ENCODE measurements around the gene FRYL. TPM values are rescaled to one million over a fixed set of nuclear protein-coding genes. Genes with fewer than 3 reads are reported as not detected.

Gene FRYL
- total and polyA plus RNA-seq, 2 of the 13 experiments (the other 11 are each of a cell fraction or from before 2014, with no cell fraction given), result 9.7 to 19.6 TPM

GRCh38 chr4:48779998-48780864 is at the start of gene FRYL (continued):
- TF ChIP-seq PRDM10 (CRISPR knock-in tag; IDR thresholded peaks at IDR 0.05; ENCODE audit: low read depth), result no peak
- no peak for TF ChIP-seq JARID2 (CRISPR knock-in tag; IDR thresholded peaks at IDR 0.05; ENCODE audit: insufficient replicate concordance)
- no peak for TF ChIP-seq MAFK (conservative IDR thresholded peaks at IDR 0.05 in 1 of 2, IDR thresholded peaks at IDR 0.05 in 1 of 2; ENCODE audit: low read length in 2 of 2)
- 0 out of 2 replicates have a peak, but pooled peaks have one; percentile 25 for TF ChIP-seq ZNF232 (CRISPR knock-in tag; IDR thresholded peaks at IDR 0.05; ENCODE audit: borderline replicate concordance)
- TF ChIP-seq KDM2A (CRISPR knock-in tag; IDR thresholded peaks at IDR 0.05; ENCODE audit: borderline replicate concordance, low read depth), result peak; percentile 66; the same call in 1 of the 2 replicates
- peak; percentile 87 for TF ChIP-seq SP4 (CRISPR knock-in tag; IDR thresholded peaks at IDR 0.05)
- no peak for TF ChIP-seq TSC22D2 (CRISPR knock-in tag; IDR thresholded peaks at IDR 0.05; ENCODE audit: borderline replicate concordance)
- TF ChIP-seq NFE2L2 (IDR thresholded peaks at IDR 0.05; ENCODE audit: low read length), result no peak
- TF ChIP-seq ZNF280D (CRISPR knock-in tag; IDR thresholded peaks at IDR 0.05), result no peak
- no peak for TF ChIP-seq SUZ12 (IDR thresholded peaks at IDR 0.05; ENCODE audit: low read depth, low read length)
- no peak for TF ChIP-seq ZNF30 (CRISPR knock-in tag; IDR thresholded peaks at IDR 0.05)
- TF ChIP-seq ZFY (CRISPR knock-in tag; IDR thresholded peaks at IDR 0.05), result peak; percentile 3; the same call in 1 of the 2 replicates
- TF ChIP-seq FOXA3 (CRISPR knock-in tag; IDR thresholded peaks at IDR 0.05), result 0 out of 2 replicates have a peak, but pooled peaks have one; percentile 13
- no peak for TF ChIP-seq ONECUT2 (CRISPR knock-in tag; IDR thresholded peaks at IDR 0.05)
- no peak for TF ChIP-seq ZNF101 (CRISPR knock-in tag; IDR thresholded peaks at IDR 0.05; ENCODE audit: borderline replicate concordance, low read depth)
- TF ChIP-seq SIX1 (CRISPR knock-in tag; IDR thresholded peaks at IDR 0.05; ENCODE audit: borderline replicate concordance), result no peak; the same call in 1 of the 2 replicates
- TF ChIP-seq RFXAP (CRISPR knock-in tag; IDR thresholded peaks at IDR 0.05; ENCODE audit: borderline replicate concordance), result peak; percentile 44; the same call in 1 of the 2 replicates
- TF ChIP-seq GATA4 (IDR thresholded peaks at IDR 0.05; ENCODE audit: borderline replicate concordance, low read depth), result no peak

Measured in HepG2 (cell line).